ENCODE results near the gene HMGCR. TPM values are rescaled to one million over a fixed set of nuclear protein-coding genes. Genes with fewer than 3 reads are reported as not detected.
A peak's percentile ranks its signal among the peaks of the same experiment; 100 is the strongest.
"Not testable (repeated sequence)": the region's sequence is repeated elsewhere in the genome, so short reads cannot be mapped to it uniquely, and the experiment has no call there.

Gene HMGCR
- total and polyA plus RNA-seq, 4 donors, result 12.4 to 237 (median 77.1) TPM

DNA sequence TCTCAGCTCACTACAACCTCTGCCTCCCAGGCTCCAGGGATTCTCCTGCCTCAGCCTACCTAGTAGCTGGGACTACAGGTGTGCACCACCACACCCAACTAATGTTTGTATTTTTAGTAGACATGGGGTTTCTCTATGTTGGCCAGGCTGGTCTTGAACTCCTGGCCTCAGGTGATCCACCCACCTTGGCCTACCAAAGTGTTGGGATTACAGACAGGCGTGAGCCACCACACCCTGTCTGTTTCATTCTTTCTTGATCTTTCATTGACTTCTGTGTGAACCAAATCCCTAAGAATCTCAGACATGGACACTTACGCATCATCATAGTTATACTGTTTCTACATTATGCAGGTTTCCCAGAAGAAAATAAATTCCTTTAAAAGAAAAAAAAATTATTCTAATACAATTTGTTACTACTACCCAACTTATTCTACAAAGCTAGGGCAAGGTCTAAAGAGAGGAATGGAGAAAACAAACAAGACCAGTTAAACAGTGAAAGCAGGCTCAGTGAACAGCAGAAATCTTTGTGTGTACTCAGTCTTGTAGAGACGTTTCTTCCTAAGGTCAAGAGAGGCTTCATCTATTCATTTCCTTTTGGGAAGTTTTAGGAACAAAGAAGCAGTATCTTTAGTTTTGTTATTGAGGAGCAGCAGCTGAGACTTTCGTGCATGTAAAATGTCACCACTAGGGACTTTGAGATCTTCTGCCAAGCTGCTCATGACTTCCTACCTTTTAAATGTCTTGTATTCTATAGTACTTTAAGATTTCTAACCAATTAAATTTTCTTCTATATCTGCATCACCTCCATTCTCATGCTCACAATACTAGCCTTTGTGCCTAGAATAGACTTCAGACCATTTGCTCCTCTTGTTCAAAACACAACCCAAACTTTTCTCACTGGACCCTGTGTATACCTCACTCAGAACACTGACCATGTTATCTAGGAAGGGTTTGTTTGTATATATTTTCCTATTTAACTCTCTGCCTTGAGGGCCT, 5.6 kb upstream of the HMGCR start:
- H3K27me3 ChIP-seq (ENCODE audit: control insufficient read depth in 4 of 4, insufficient read depth in 4 of 4, low read length in 3 of 4), result no peaks in the 10 kb centered on the region
- H3K4me3 ChIP-seq (ENCODE audit: low read depth in 1 of 3, low read length in 3 of 3), result no peak overlapping the region
- WGBS, result 57% methylated on average over 4 of the region's 4 CpGs
- no peak overlapping the region for H3K9ac ChIP-seq (ENCODE audit: low read depth in 1 of 2, low read length in 2 of 2)
- peak overlapping the region in 1 of 2 donors; percentile 24 for H3K27ac ChIP-seq (ENCODE audit: low read depth in 1 of 2, low read length in 2 of 2)
- H3K36me3 ChIP-seq (ENCODE audit: control insufficient read depth in 4 of 4, insufficient read depth in 3 of 4, low read depth in 1 of 4, low read length in 3 of 4), result no peaks in the 10 kb centered on the region
- H3K9me3 ChIP-seq (ENCODE audit: control insufficient read depth in 4 of 4, low read length in 3 of 4), result no peaks in the 10 kb centered on the region
- no peak for DNase-seq (ENCODE audit: low spot score)
- H3K4me1 ChIP-seq (ENCODE audit: control insufficient read depth in 4 of 4, insufficient read depth in 4 of 4, low read length in 3 of 4), result peaks cover 0 to 23% (median 13%) of the 10 kb centered on the region in 4 donors
- peak; percentile 63 for TF ChIP-seq SP1 (IDR thresholded peaks at IDR 0.05)
- peak; percentile 11 to 19 for TF ChIP-seq RAD21 (IDR thresholded peaks at IDR 0.05)
- peak; percentile 12 for TF ChIP-seq CTCF (IDR thresholded peaks at IDR 0.05; ENCODE audit: low read depth, low read length, missing input control)
- TF ChIP-seq FOXA2 (IDR thresholded peaks at IDR 0.05), result peak; percentile 12
- TF ChIP-seq, protein P1, sequence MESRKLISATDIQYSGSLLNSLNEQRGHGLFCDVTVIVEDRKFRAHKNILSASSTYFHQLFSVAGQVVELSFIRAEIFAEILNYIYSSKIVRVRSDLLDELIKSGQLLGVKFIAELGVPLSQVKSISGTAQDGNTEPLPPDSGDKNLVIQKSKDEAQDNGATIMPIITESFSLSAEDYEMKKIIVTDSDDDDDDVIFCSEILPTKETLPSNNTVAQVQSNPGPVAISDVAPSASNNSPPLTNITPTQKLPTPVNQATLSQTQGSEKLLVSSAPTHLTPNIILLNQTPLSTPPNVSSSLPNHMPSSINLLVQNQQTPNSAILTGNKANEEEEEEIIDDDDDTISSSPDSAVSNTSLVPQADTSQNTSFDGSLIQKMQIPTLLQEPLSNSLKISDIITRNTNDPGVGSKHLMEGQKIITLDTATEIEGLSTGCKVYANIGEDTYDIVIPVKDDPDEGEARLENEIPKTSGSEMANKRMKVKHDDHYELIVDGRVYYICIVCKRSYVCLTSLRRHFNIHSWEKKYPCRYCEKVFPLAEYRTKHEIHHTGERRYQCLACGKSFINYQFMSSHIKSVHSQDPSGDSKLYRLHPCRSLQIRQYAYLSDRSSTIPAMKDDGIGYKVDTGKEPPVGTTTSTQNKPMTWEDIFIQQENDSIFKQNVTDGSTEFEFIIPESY (IDR thresholded peaks at IDR 0.05), result no peak
- peak; percentile 63 to 77 for TF ChIP-seq HNF4A (conservative IDR thresholded peaks at IDR 0.05)
- TF ChIP-seq RXRA (IDR thresholded peaks at IDR 0.05), result peak in 1 of 2 donors; percentile 14
- TF ChIP-seq EGR1 (IDR thresholded peaks at IDR 0.05; ENCODE audit: low read depth in 2 of 2), result no peak
- no peak for TF ChIP-seq GABPA (IDR thresholded peaks at IDR 0.05 in 1 of 2, conservative IDR thresholded peaks at IDR 0.05 in 1 of 2)
- no peak for TF ChIP-seq YY1 (IDR thresholded peaks at IDR 0.05)
- no peak for TF ChIP-seq TAF1 (conservative IDR thresholded peaks at IDR 0.05)
- TF ChIP-seq FOXA1 (IDR thresholded peaks at IDR 0.05), result no peak
- peak; percentile 58 for TF ChIP-seq REST (IDR thresholded peaks at IDR 0.05)
- TF ChIP-seq HNF4G (IDR thresholded peaks at IDR 0.05), result no peak
- TF ChIP-seq, protein P2, sequence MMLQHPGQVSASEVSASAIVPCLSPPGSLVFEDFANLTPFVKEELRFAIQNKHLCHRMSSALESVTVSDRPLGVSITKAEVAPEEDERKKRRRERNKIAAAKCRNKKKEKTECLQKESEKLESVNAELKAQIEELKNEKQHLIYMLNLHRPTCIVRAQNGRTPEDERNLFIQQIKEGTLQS (IDR thresholded peaks at IDR 0.05), result no peak
- TF ChIP-seq MAX (IDR thresholded peaks at IDR 0.05), result no peak

- not testable (repeated sequence) for H3K4me3 ChIP-seq (ENCODE audit: low read depth in 1 of 3, low read length in 3 of 3); H3K27me3 ChIP-seq (ENCODE audit: control insufficient read depth in 4 of 4, insufficient read depth in 4 of 4, low read length in 3 of 4); H3K27ac ChIP-seq (ENCODE audit: low read depth in 1 of 2, low read length in 2 of 2); H3K9ac ChIP-seq (ENCODE audit: low read depth in 1 of 2, low read length in 2 of 2); H3K9me3 ChIP-seq (ENCODE audit: control insufficient read depth in 4 of 4, low read length in 3 of 4); H3K36me3 ChIP-seq (ENCODE audit: control insufficient read depth in 4 of 4, insufficient read depth in 3 of 4, low read depth in 1 of 4, low read length in 3 of 4); DNase-seq (ENCODE audit: low spot score)
- 97% methylated on average over 22 of the region's 23 CpGs for WGBS
- H3K4me1 ChIP-seq (ENCODE audit: control insufficient read depth in 4 of 4, insufficient read depth in 4 of 4, low read length in 3 of 4), result peaks cover 0 to 35% (median 21%) of the 10 kb centered on the region in 4 donors
These were observed 3.3 kb upstream of the HMGCR start for GRCh38 chr5:75333759-75334158.

DNA sequence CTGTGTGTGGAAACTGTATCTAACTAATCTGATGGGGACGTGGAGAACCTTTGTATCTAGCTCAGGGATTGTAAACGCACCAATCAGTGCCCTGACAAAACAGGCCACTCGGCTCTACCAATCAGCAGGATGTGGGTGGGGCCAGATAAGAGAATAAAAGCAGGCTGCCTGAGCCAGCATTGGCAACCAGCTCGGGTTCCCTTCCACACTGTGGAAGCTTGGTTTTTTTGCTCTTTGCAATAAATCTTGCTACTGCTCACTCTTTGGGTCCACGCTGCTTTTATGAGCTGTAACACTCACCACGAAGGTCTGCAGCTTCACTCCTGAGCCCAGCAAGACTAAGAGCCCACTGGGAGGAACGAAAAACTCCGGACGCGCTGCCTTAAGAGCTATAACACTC, 2.6 kb upstream of the HMGCR start:
- H3K4me3 ChIP-seq (ENCODE audit: low read depth in 1 of 3, low read length in 3 of 3); H3K9me3 ChIP-seq (ENCODE audit: control insufficient read depth in 4 of 4, low read length in 3 of 4); DNase-seq (ENCODE audit: low spot score); H3K27ac ChIP-seq (ENCODE audit: low read depth in 1 of 2, low read length in 2 of 2); H3K36me3 ChIP-seq (ENCODE audit: control insufficient read depth in 4 of 4, insufficient read depth in 3 of 4, low read depth in 1 of 4, low read length in 3 of 4); H3K9ac ChIP-seq (ENCODE audit: low read depth in 1 of 2, low read length in 2 of 2); H3K27me3 ChIP-seq (ENCODE audit: control insufficient read depth in 4 of 4, insufficient read depth in 4 of 4, low read length in 3 of 4): not testable (repeated sequence)
- peaks cover 0 to 38% (median 22%) of the 10 kb centered on the region in 4 donors for H3K4me1 ChIP-seq (ENCODE audit: control insufficient read depth in 4 of 4, insufficient read depth in 4 of 4, low read length in 3 of 4)
- 95% methylated on average over 10 of the region's 10 CpGs for WGBS
